ENCODE measurements around the gene PCDHA4.
"Not testable (repeated sequence)": the region's sequence is repeated elsewhere in the genome, so short reads cannot be mapped to it uniquely, and the experiment has no call there.

The PCDHA4 gene

GRCh38 chr5:140835622-140836510 lies 29.0 kb downstream of the PCDHA4 start:
- H3K4me2 ChIP-seq = no peak overlapping the region
- no peak for TF ChIP-seq Cebpa-rat (IDR thresholded peaks at IDR 0.05)
- no peak overlapping the region for H3K27ac ChIP-seq
- H3K27me3 ChIP-seq = no peaks in the 10 kb centered on the region
- no peaks in the 10 kb centered on the region for H3K4me1 ChIP-seq
- H3K9me3 ChIP-seq (replicated peaks in 1 of 11) = peaks cover 20 to 24% (median 23%) of the 10 kb centered on the region in 11 experiments
- H3K36me3 ChIP-seq = no peaks in the 10 kb centered on the region
- H3K9ac ChIP-seq = no peak overlapping the region
- no peak overlapping the region for H3K4me3 ChIP-seq
- H4K20me1 ChIP-seq = no peaks in the 10 kb centered on the region

- peaks cover 18 to 38% (median 27%) of the 10 kb centered on the region in 11 experiments for H3K9me3 ChIP-seq (replicated peaks in 1 of 11)
- no peak within 1 kb of the TSS for H3K27ac ChIP-seq
- H3K27me3 ChIP-seq = no peaks in the 10 kb centered on the region
- H3K9ac ChIP-seq = no peak within 1 kb of the TSS
- no peaks in the 10 kb centered on the region for H3K4me1 ChIP-seq
- H3K4me3 ChIP-seq = no peak within 1 kb of the TSS
- no peaks in the 10 kb centered on the region for H4K20me1 ChIP-seq
- no peak within 1 kb of the TSS for H3K4me2 ChIP-seq
- no peak for TF ChIP-seq Cebpa-rat (IDR thresholded peaks at IDR 0.05)
- no peaks in the 10 kb centered on the region for H3K36me3 ChIP-seq
Observed at GRCh38 chr5:140840978-140841962, 34.4 kb downstream of the PCDHA4 start, which contains the start of gene PCDHA8. Gene PCDHA8 (plus strand): TSS chr5:140841187. CDS start chr5:140841322, 135 bp downstream.

GRCh38 chr5:140842798-140843733 lies 36.2 kb downstream of the PCDHA4 start:
- no peak overlapping the region for H3K9ac ChIP-seq
- H3K36me3 ChIP-seq = no peaks in the 10 kb centered on the region
- H4K20me1 ChIP-seq = no peaks in the 10 kb centered on the region
- H3K4me1 ChIP-seq = no peaks in the 10 kb centered on the region
- H3K27ac ChIP-seq = no peak overlapping the region
- no peak overlapping the region for H3K4me2 ChIP-seq
- TF ChIP-seq Cebpa-rat (IDR thresholded peaks at IDR 0.05) = no peak
- H3K4me3 ChIP-seq = no peak overlapping the region
- H3K9me3 ChIP-seq (replicated peaks in 1 of 11) = peaks cover 15 to 41% (median 26%) of the 10 kb centered on the region in 11 experiments
- H3K27me3 ChIP-seq = no peaks in the 10 kb centered on the region

- not testable (repeated sequence) for H3K27me3 ChIP-seq, H3K4me3 ChIP-seq, H3K4me2 ChIP-seq, H3K4me1 ChIP-seq, H3K36me3 ChIP-seq, H3K27ac ChIP-seq, H3K9ac ChIP-seq, H4K20me1 ChIP-seq
- peaks cover 24 to 47% (median 29%) of the 10 kb centered on the region in 11 experiments for H3K9me3 ChIP-seq (replicated peaks in 1 of 11)
Observed at GRCh38 chr5:140848139-140849102, 41.6 kb downstream of the PCDHA4 start, which contains the start of gene PCDHA9. Gene PCDHA9 (plus strand): TSS chr5:140848382. CDS start chr5:140848496, 114 bp downstream.

GRCh38 chr5:140849831-140850634 lies 43.2 kb downstream of the PCDHA4 start:
- H4K20me1 ChIP-seq, H3K4me2 ChIP-seq, H3K4me1 ChIP-seq, H3K4me3 ChIP-seq, H3K27ac ChIP-seq, H3K36me3 ChIP-seq, H3K27me3 ChIP-seq, H3K9ac ChIP-seq: not testable (repeated sequence)
- peaks cover 21 to 40% (median 28%) of the 10 kb centered on the region in 11 experiments for H3K9me3 ChIP-seq (replicated peaks in 1 of 11)

GRCh38 chr5:140855772-140856674 lies 49.2 kb downstream of the PCDHA4 start, which contains the start of gene PCDHA10:
Gene PCDHA10 (plus strand): TSS chr5:140855897. CDS start chr5:140856049, 152 bp downstream.
- Histone ChIP-seq H3K4me2 (no peak within 1 kb of the TSS), H3K9me3 (replicated peaks in 1 of 11) (peaks cover 29 to 46% (median 33%) of the 10 kb centered on the region in 11 experiments), H3K27ac (no peak within 1 kb of the TSS), H3K9ac (no peak within 1 kb of the TSS), H3K4me1 (no peaks in the 10 kb centered on the region), H3K36me3 (no peaks in the 10 kb centered on the region), H3K27me3 (no peaks in the 10 kb centered on the region), H3K4me3 (no peak within 1 kb of the TSS), H4K20me1 (no peaks in the 10 kb centered on the region)
- TF ChIP-seq Cebpa-rat (IDR thresholded peaks at IDR 0.05) = no peak
